ENCODE data around the gene RELB. TPM values are rescaled to one million over a fixed set of nuclear protein-coding genes. Genes with fewer than 3 reads are reported as not detected.
A peak's percentile ranks its signal among the peaks of the same experiment; 100 is the strongest.

The RELB gene
- total and polyA plus RNA-seq, 10 of the 15 experiments (the other 5 are each of a cell fraction or from before 2014, with no cell fraction given): 0.66 to 43.8 (median 12.8) TPM

DNA sequence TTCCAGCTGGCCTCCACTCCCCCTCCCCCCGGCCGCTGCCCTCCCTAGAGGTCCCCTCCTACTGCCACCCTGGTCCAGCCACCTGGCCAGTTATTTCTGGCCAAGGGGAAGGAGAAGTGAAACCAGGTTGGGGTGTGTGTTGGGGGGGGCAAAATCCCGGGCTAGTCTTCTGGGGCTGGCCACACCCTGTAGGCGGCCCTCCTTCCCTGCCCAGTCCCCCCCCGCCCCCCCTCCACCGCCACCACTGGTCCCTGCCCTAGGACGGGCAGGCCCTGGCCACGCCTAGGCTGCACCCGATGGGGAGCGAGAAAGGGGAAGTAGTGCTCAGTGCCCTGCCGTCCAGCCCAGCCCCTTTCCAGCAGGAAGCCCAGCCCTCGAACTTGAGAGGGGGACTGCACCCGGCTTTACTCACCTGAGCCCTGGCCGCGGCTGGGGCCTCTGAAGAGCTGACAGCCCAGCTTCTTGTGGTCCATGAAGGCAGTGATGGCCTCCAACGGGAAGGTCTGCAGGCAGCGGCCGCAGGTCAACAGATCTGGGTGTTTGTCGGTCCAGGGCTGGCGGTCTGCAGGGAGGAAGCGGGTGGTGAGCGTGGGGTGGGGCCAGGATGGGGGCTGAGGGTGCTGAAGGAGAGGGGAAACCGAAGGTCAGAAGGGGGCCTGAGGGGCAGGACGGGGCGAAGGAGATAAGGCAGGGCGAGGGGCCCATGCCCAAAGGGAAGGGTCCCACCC lies 74.2 kb downstream of the RELB start (continued):
- peak; percentile 79 to 89 for TF ChIP-seq EP300 (IDR thresholded peaks at IDR 0.05; ENCODE audit: borderline replicate concordance in 1 of 2, control insufficient read depth in 1 of 2, low read depth in 2 of 2, low read length in 2 of 2)
- peak; percentile 85 for TF ChIP-seq IRF4 (IDR thresholded peaks at IDR 0.05; ENCODE audit: low read depth, low read length)
- TF ChIP-seq, protein P1, sequence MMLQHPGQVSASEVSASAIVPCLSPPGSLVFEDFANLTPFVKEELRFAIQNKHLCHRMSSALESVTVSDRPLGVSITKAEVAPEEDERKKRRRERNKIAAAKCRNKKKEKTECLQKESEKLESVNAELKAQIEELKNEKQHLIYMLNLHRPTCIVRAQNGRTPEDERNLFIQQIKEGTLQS (IDR thresholded peaks at IDR 0.05; ENCODE audit: borderline replicate concordance, extremely low read depth, low read depth, low read length): no peak
- no peak for TF ChIP-seq STAT1 (conservative IDR thresholded peaks at IDR 0.05)
- TF ChIP-seq, protein P2, sequence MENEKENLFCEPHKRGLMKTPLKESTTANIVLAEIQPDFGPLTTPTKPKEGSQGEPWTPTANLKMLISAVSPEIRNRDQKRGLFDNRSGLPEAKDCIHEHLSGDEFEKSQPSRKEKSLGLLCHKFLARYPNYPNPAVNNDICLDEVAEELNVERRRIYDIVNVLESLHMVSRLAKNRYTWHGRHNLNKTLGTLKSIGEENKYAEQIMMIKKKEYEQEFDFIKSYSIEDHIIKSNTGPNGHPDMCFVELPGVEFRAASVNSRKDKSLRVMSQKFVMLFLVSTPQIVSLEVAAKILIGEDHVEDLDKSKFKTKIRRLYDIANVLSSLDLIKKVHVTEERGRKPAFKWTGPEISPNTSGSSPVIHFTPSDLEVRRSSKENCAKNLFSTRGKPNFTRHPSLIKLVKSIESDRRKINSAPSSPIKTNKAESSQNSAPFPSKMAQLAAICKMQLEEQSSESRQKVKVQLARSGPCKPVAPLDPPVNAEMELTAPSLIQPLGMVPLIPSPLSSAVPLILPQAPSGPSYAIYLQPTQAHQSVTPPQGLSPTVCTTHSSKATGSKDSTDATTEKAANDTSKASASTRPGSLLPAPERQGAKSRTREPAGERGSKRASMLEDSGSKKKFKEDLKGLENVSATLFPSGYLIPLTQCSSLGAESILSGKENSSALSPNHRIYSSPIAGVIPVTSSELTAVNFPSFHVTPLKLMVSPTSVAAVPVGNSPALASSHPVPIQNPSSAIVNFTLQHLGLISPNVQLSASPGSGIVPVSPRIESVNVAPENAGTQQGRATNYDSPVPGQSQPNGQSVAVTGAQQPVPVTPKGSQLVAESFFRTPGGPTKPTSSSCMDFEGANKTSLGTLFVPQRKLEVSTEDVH (IDR thresholded peaks at IDR 0.05; ENCODE audit: low read depth, partially characterized antibody): no peak
- TF ChIP-seq NFYB (IDR thresholded peaks at IDR 0.05; ENCODE audit: insufficient read depth, low read depth, low read length): no peak
- no peak for TF ChIP-seq ZSCAN29 (IDR thresholded peaks at IDR 0.05)
- TF ChIP-seq SRF (IDR thresholded peaks at IDR 0.05; ENCODE audit: low read depth in 2 of 2, low read length in 2 of 2): 0 out of 4 replicates have a peak, but pooled peaks of 1 of the 2 experiments have one; percentile 59
- TF ChIP-seq RELA (IDR thresholded peaks at IDR 0.05; ENCODE audit: borderline replicate concordance, partially characterized antibody): no peak
- TF ChIP-seq, protein P3, sequence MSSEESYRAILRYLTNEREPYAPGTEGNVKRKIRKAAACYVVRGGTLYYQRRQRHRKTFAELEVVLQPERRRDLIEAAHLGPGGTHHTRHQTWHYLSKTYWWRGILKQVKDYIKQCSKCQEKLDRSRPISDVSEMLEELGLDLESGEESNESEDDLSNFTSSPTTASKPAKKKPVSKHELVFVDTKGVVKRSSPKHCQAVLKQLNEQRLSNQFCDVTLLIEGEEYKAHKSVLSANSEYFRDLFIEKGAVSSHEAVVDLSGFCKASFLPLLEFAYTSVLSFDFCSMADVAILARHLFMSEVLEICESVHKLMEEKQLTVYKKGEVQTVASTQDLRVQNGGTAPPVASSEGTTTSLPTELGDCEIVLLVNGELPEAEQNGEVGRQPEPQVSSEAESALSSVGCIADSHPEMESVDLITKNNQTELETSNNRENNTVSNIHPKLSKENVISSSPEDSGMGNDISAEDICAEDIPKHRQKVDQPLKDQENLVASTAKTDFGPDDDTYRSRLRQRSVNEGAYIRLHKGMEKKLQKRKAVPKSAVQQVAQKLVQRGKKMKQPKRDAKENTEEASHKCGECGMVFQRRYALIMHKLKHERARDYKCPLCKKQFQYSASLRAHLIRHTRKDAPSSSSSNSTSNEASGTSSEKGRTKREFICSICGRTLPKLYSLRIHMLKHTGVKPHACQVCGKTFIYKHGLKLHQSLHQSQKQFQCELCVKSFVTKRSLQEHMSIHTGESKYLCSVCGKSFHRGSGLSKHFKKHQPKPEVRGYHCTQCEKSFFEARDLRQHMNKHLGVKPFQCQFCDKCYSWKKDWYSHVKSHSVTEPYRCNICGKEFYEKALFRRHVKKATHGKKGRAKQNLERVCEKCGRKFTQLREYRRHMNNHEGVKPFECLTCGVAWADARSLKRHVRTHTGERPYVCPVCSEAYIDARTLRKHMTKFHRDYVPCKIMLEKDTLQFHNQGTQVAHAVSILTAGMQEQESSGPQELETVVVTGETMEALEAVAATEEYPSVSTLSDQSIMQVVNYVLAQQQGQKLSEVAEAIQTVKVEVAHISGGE (CRISPR knock-in tag; IDR thresholded peaks at IDR 0.05): no peak
- peak; percentile 9; the same call in 1 of the 2 replicates for TF ChIP-seq TAF1 (IDR thresholded peaks at IDR 0.05; ENCODE audit: borderline replicate concordance, low read depth, low read length)
- no peak for TF ChIP-seq EZH2 (IDR thresholded peaks at IDR 0.05; ENCODE audit: borderline replicate concordance, control insufficient read depth, low read depth, low read length)
- TF ChIP-seq BHLHE40 (IDR thresholded peaks at IDR 0.05; ENCODE audit: borderline replicate concordance in 1 of 2, low read depth in 2 of 2, low read length in 1 of 2): peak; percentile 58 to 75
- TF ChIP-seq YBX1 (IDR thresholded peaks at IDR 0.05): no peak
- TF ChIP-seq SREBF1 (IDR thresholded peaks at IDR 0.05; ENCODE audit: low read length): no peak
- TF ChIP-seq TCF7 (IDR thresholded peaks at IDR 0.05; ENCODE audit: borderline replicate concordance): no peak
- TF ChIP-seq ZZZ3 (IDR thresholded peaks at IDR 0.05; ENCODE audit: control insufficient read depth, insufficient read length, low read depth): no peak
- TF ChIP-seq NFYA (IDR thresholded peaks at IDR 0.05; ENCODE audit: borderline replicate concordance, low read depth, low read length): no peak
- no peak for TF ChIP-seq SREBF2 (IDR thresholded peaks at IDR 0.05; ENCODE audit: low read length)
- TF ChIP-seq CHD2 (IDR thresholded peaks at IDR 0.05; ENCODE audit: borderline replicate concordance, low read depth, low read length): peak; percentile 85
- TF ChIP-seq, protein P4, sequence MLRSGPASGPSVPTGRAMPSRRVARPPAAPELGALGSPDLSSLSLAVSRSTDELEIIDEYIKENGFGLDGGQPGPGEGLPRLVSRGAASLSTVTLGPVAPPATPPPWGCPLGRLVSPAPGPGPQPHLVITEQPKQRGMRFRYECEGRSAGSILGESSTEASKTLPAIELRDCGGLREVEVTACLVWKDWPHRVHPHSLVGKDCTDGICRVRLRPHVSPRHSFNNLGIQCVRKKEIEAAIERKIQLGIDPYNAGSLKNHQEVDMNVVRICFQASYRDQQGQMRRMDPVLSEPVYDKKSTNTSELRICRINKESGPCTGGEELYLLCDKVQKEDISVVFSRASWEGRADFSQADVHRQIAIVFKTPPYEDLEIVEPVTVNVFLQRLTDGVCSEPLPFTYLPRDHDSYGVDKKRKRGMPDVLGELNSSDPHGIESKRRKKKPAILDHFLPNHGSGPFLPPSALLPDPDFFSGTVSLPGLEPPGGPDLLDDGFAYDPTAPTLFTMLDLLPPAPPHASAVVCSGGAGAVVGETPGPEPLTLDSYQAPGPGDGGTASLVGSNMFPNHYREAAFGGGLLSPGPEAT (IDR thresholded peaks at IDR 0.05; ENCODE audit: low read depth): no peak; the same call in 1 of the 2 replicates
